ENCODE measurements around the gene IFNL3. TPM values are rescaled to one million over a fixed set of nuclear protein-coding genes. Genes with fewer than 3 reads are reported as not detected.
"Not testable (repeated sequence)": the region's sequence is repeated elsewhere in the genome, so short reads cannot be mapped to it uniquely, and the experiment has no call there.

IFNL3 gene
- polyA plus RNA-seq, 4 donors = not detected

- no peak for DNase-seq (ENCODE audit: low read depth in 4 of 4, low spot score in 3 of 4)
Observed at GRCh38 chr19:39253374-39254149, 8.8 kb upstream of the IFNL3 start.

GRCh38 chr19:39252458-39252857 lies 7.7 kb upstream of the IFNL3 start:
- DNase-seq (ENCODE audit: low read depth in 4 of 4, low spot score in 3 of 4) = no peak

GRCh38 chr19:39251846-39252245 lies 7.0 kb upstream of the IFNL3 start:
- DNase-seq (ENCODE audit: low read depth in 4 of 4, low spot score in 3 of 4) = no peak

GRCh38 chr19:39251081-39251480 lies 6.3 kb upstream of the IFNL3 start:
- no peak for DNase-seq (ENCODE audit: low read depth in 4 of 4, low spot score in 3 of 4)

GRCh38 chr19:39248806-39249205 lies 4.0 kb upstream of the IFNL3 start, which contains the start of gene IFNL4:
TSS of gene IFNL4 (minus strand) at chr19:39248856.
- no peak for DNase-seq (ENCODE audit: low read depth in 4 of 4, low spot score in 3 of 4)

GRCh38 chr19:39247701-39248664 lies 3.2 kb upstream of the IFNL3 start:
- no peak for DNase-seq (ENCODE audit: low read depth in 4 of 4, low spot score in 3 of 4)

- no peak for DNase-seq (ENCODE audit: low read depth in 4 of 4, low spot score in 3 of 4)
Observed at GRCh38 chr19:39246951-39247669, 2.3 kb upstream of the IFNL3 start.

GRCh38 chr19:39245166-39245565 lies 360 bp upstream of the IFNL3 start:
- not testable (repeated sequence) for DNase-seq (ENCODE audit: low read depth in 4 of 4, low spot score in 3 of 4)

GRCh38 chr19:39243741-39244140 lies 1.1 kb downstream of the IFNL3 start:
- DNase-seq (ENCODE audit: low read depth in 4 of 4, low spot score in 3 of 4) = not testable (repeated sequence)

- no peak for DNase-seq (ENCODE audit: low read depth in 4 of 4, low spot score in 3 of 4)
Observed at GRCh38 chr19:39240421-39240820, 4.4 kb downstream of the IFNL3 start.

- no peak for DNase-seq (ENCODE audit: low read depth in 4 of 4, low spot score in 3 of 4)
Observed at GRCh38 chr19:39238944-39239343, 5.9 kb downstream of the IFNL3 start.

- DNase-seq (ENCODE audit: low read depth in 4 of 4, low spot score in 3 of 4) = no peak
Observed at GRCh38 chr19:39238209-39238608, 6.6 kb downstream of the IFNL3 start.

GRCh38 chr19:39237200-39238184 lies 7.3 kb downstream of the IFNL3 start:
- DNase-seq (ENCODE audit: low read depth in 4 of 4, low spot score in 3 of 4) = no peak

GRCh38 chr19:39236527-39236926 lies 8.3 kb downstream of the IFNL3 start:
- DNase-seq (ENCODE audit: low read depth in 4 of 4, low spot score in 3 of 4) = no peak

GRCh38 chr19:39232708-39233107 lies 12.1 kb downstream of the IFNL3 start:
- no peak for DNase-seq (ENCODE audit: low read depth in 4 of 4, low spot score in 3 of 4)

- no peak for DNase-seq (ENCODE audit: low read depth in 4 of 4, low spot score in 3 of 4)
Observed at GRCh38 chr19:39230096-39230764, 14.6 kb downstream of the IFNL3 start.

- DNase-seq (ENCODE audit: low read depth in 4 of 4, low spot score in 3 of 4) = no peak
Observed at GRCh38 chr19:39224910-39225309, 19.9 kb downstream of the IFNL3 start.

- no peak for DNase-seq (ENCODE audit: low read depth in 4 of 4, low spot score in 3 of 4)
Observed at GRCh38 chr19:39223703-39224279, 21.0 kb downstream of the IFNL3 start.

- DNase-seq (ENCODE audit: low read depth in 4 of 4, low spot score in 3 of 4) = not testable (repeated sequence)
Observed at GRCh38 chr19:39219108-39219507, 25.7 kb downstream of the IFNL3 start.

All from left renal pelvis (tissue), 4 donors.